Measurements from ENCODE around the gene RAF1.
"Not testable (repeated sequence)": the region's sequence is repeated elsewhere in the genome, so short reads cannot be mapped to it uniquely, and the experiment has no call there.

RAF1 gene

GRCh38 chr3:12648384-12648959, 15.4 kb downstream of the RAF1 start:
- DNase-seq (ENCODE audit: extremely low read depth, low read depth), result no peak

GRCh38 chr3:12644331-12644937, 19.5 kb downstream of the RAF1 start:
- DNase-seq (ENCODE audit: extremely low read depth, low read depth), result no peak
- no peak for TF ChIP-seq CTCF (IDR thresholded peaks at IDR 0.05; ENCODE audit: low read depth, low read length)

More at GRCh38 chr3:12648384-12648959, 15.4 kb downstream of the RAF1 start:
- TF ChIP-seq CTCF (IDR thresholded peaks at IDR 0.05; ENCODE audit: low read depth, low read length), result no peak

- no peak for TF ChIP-seq CTCF (IDR thresholded peaks at IDR 0.05; ENCODE audit: low read depth, low read length)
- no peak for DNase-seq (ENCODE audit: extremely low read depth, low read depth)
Measured at GRCh38 chr3:12643724-12644123, 20.2 kb downstream of the RAF1 start.

GRCh38 chr3:12643010-12643380, 20.9 kb downstream of the RAF1 start:
- no peak for TF ChIP-seq CTCF (IDR thresholded peaks at IDR 0.05; ENCODE audit: low read depth, low read length)
- DNase-seq (ENCODE audit: extremely low read depth, low read depth), result no peak

GRCh38 chr3:12640853-12641252, 23.1 kb downstream of the RAF1 start:
- DNase-seq (ENCODE audit: extremely low read depth, low read depth), result not testable (repeated sequence)

GRCh38 chr3:12638105-12638504, 25.8 kb downstream of the RAF1 start:
- no peak for TF ChIP-seq CTCF (IDR thresholded peaks at IDR 0.05; ENCODE audit: low read depth, low read length)
- DNase-seq (ENCODE audit: extremely low read depth, low read depth), result no peak

- DNase-seq (ENCODE audit: extremely low read depth, low read depth), result no peak
- no peak for TF ChIP-seq CTCF (IDR thresholded peaks at IDR 0.05; ENCODE audit: low read depth, low read length)
Measured at GRCh38 chr3:12633108-12633507, 30.8 kb downstream of the RAF1 start.

- no peak for DNase-seq (ENCODE audit: extremely low read depth, low read depth)
- TF ChIP-seq CTCF (IDR thresholded peaks at IDR 0.05; ENCODE audit: low read depth, low read length), result no peak
Measured at GRCh38 chr3:12632523-12632922, 31.4 kb downstream of the RAF1 start.

GRCh38 chr3:12630843-12631242, 33.1 kb downstream of the RAF1 start:
- DNase-seq (ENCODE audit: extremely low read depth, low read depth), result not testable (repeated sequence)

All from AG09319 (cell line).